Ascending aorta (tissue), 2 donors: ENCODE results near the gene TSPO2. TPM values are rescaled to one million over a fixed set of nuclear protein-coding genes. Genes with fewer than 3 reads are reported as not detected.

Experiments
- DNase-seq, 2 donors: peaks; one replicate each; pipeline ENCODE4 v3.0.0-alpha.2; 2019; ENCODE audit warnings: low spot score in 2 of 2
- H3K27ac ChIP-seq, 2 donors: fragments of 200-600 bp; sonication (generic); one replicate each; pipeline ENCODE4 v1.5.1; 2016 to 2017; ENCODE audit warnings: mild to moderate bottlenecking in 1 of 2
- H3K27me3 ChIP-seq: fragments of 200-600 bp; sonication (generic); one replicate; pipeline ENCODE4 v1.5.1; 2017
- H3K36me3 ChIP-seq, 2 donors: fragments of 200-600 bp; sonication (generic); one replicate each; pipeline ENCODE4 v1.5.1; 2016
- H3K4me1 ChIP-seq, 2 donors: fragments of 200-600 bp; sonication (generic); one replicate each; pipeline ENCODE4 v1.5.1; 2016 to 2017; ENCODE audit warnings: mild to moderate bottlenecking in 1 of 2
- H3K4me3 ChIP-seq, 2 donors: fragments of 200-600 bp; sonication (generic); one replicate each; pipeline ENCODE4 v1.5.1; 2016 to 2017; ENCODE audit warnings: mild to moderate bottlenecking in 1 of 2
- H3K9me3 ChIP-seq, 2 donors: fragments of 200-600 bp; sonication (generic); one replicate each; pipeline ENCODE4 v1.5.1; 2016
- CTCF ChIP-seq, 3 experiments: fragments of 200-600 bp in 2 of 3; fragments of 450-650 bp in 1 of 3; sonication (generic) in 2 of 3; IDR thresholded peaks; one replicate each; pipeline ENCODE4 v1.5.1; 2016 to 2019; ENCODE audit warnings: antibody characterized with exemption in 3 of 3, mild to moderate bottlenecking in 1 of 3, moderate library complexity in 1 of 3
- intact Hi-C: fragments of 100-400 bp; cut with DNase I; formaldehyde crosslinking; loops from one replicate; pipeline ENCODE4 v1.15.1; 2023
- total RNA-seq: library from RNA; depleted of rRNA; stranded (reverse); fragments of >200 nt; gene quantifications from one replicate; pipeline ENCODE4 v1.1.0, GENCODE V29; 2016

Gene TSPO2
- total RNA-seq, 1 donor from 2014 or later: not detected

DNA sequence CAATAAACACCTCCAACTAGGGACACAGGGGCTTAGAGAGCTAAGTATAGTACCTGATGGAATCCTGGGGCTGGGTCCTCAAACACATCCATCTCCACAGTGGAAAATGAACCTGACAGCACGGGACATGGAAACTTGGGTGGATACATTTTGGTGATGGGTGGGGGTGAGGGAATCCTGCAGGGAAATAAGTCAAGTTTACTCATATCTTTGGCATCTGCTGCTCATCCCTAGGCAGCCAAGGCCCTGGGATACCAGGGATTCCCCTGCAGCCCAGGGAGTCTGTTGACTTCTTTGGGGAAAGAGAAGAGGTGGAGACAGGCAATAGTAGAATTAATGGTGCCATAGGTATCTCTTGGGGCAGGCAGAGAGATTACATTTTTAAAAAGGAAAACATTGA lies 17.3 kb downstream of the TSPO2 start:
- intact Hi-C loops: no loop called here
- DNase-seq: no peak
- Histone ChIP-seq H3K27ac (no peak overlapping the region), H3K27me3 (no peaks in the 10 kb centered on the region), H3K9me3 (no peaks in the 10 kb centered on the region), H3K4me3 (no peak overlapping the region), H3K36me3 (peaks cover 8 to 16% of the 10 kb centered on the region in 2 donors), H3K4me1 (no peaks in the 10 kb centered on the region)
- no peak for TF ChIP-seq CTCF (IDR thresholded peaks at IDR 0.05)

DNA sequence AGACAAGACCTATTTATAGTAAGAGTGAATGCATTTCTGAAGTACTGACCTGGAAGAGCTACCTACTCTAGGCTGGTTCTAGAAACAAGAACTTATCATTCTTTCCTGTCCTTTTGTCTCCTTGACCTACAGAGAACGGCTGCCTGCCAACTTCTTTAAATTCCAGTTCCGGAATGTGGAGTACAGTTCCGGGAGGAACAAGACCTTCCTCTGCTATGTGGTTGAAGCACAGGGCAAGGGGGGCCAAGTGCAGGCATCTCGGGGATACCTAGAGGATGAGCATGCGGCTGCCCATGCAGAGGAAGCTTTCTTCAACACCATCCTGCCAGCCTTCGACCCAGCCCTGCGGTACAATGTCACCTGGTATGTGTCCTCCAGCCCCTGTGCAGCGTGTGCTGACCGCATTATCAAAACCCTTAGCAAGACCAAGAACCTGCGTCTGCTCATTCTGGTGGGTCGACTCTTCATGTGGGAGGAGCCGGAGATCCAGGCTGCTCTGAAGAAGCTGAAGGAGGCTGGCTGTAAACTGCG lies 19.0 kb downstream of the TSPO2 start:
- Histone ChIP-seq H3K4me1 (no peaks in the 10 kb centered on the region), H3K36me3 (peaks cover 8 to 24% of the 10 kb centered on the region in 2 donors), H3K4me3 (no peak overlapping the region), H3K27me3 (no peaks in the 10 kb centered on the region), H3K9me3 (no peaks in the 10 kb centered on the region), H3K27ac (no peak overlapping the region)
- no peak for DNase-seq
- no peak for TF ChIP-seq CTCF (IDR thresholded peaks at IDR 0.05)
- intact Hi-C loops: no loop called here

- Histone ChIP-seq H3K9me3 (no peaks in the 10 kb centered on the region), H3K27me3 (no peaks in the 10 kb centered on the region), H3K4me3 (no peak overlapping the region), H3K27ac (no peak overlapping the region), H3K4me1 (no peaks in the 10 kb centered on the region), H3K36me3 (peaks cover 8 to 24% of the 10 kb centered on the region in 2 donors)
- intact Hi-C loops: no loop called here
- no peak for TF ChIP-seq CTCF (IDR thresholded peaks at IDR 0.05)
- DNase-seq: no peak
These were observed 19.8 kb downstream of the TSPO2 start for GRCh38 chr6:41062056-41062455.

- Histone ChIP-seq H3K4me3 (no peak overlapping the region), H3K4me1 (no peaks in the 10 kb centered on the region), H3K36me3 (peaks cover 14 to 39% of the 10 kb centered on the region in 2 donors), H3K9me3 (no peaks in the 10 kb centered on the region), H3K27me3 (no peaks in the 10 kb centered on the region), H3K27ac (no peak overlapping the region)
- intact Hi-C loops: no loop called here
- DNase-seq: no peak
- no peak for TF ChIP-seq CTCF (IDR thresholded peaks at IDR 0.05)
These were observed 21.6 kb downstream of the TSPO2 start for GRCh38 chr6:41063884-41064285.

DNA sequence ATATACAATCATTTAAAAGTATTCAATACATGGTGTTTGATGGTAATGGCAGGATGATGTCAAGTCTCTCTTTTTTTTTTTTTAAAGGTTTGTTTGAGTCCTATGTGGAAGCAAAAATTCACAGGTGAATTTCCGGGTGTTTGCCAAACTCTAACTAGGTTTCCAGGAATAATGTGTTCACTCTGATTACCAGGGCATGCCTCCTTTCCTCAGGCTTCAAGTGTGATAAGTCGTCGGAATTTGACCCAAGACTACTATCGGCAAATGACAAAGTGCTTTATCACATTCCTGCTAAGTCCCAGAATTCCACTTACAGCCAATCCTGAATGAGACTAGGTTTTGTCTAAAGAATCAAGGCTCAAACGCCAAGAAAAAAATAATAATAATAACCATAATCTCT lies 22.6 kb downstream of the TSPO2 start:
- Histone ChIP-seq H3K27me3 (no peaks in the 10 kb centered on the region), H3K27ac (no peak overlapping the region), H3K36me3 (peaks cover 14 to 45% of the 10 kb centered on the region in 2 donors), H3K9me3 (no peaks in the 10 kb centered on the region), H3K4me3 (no peak overlapping the region), H3K4me1 (no peaks in the 10 kb centered on the region)
- intact Hi-C loops: no loop called here
- no peak for DNase-seq
- TF ChIP-seq CTCF (IDR thresholded peaks at IDR 0.05): no peak

DNA sequence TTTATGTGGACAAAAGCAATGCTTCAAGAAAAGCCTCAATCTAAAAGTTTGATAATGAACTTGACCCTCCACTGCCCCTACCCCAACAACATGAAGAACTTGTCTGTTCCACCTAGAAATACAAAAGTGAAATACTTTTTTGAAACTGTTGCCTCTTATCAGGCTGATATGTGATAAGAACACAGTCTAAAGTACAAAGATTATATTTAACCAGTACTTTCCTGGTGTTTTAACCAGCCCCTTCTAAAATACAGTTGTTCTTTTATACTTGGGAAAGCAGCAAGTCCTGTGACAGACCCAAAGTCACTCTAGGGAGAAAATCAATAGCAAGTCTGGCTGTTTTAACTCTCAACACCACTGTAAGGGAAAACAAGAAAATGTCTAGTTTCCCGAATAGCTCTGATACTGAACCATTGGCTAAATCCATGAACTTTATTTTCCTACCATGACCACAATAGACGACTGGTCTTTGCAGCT lies 23.3 kb downstream of the TSPO2 start:
- H3K4me1 ChIP-seq: peaks cover under 1 to 2% of the 10 kb centered on the region in 2 donors
- H3K4me3 ChIP-seq: no peak overlapping the region
- no peak overlapping the region for H3K27ac ChIP-seq
- no peak for TF ChIP-seq CTCF (IDR thresholded peaks at IDR 0.05)
- intact Hi-C loops: loop anchor here (2.0 kb wide), 2 partner anchors 37 to 59 kb away; no protein-coding TSS in a partner anchor
- peaks cover 14 to 45% of the 10 kb centered on the region in 2 donors for H3K36me3 ChIP-seq
- H3K27me3 ChIP-seq: no peaks in the 10 kb centered on the region
- no peaks in the 10 kb centered on the region for H3K9me3 ChIP-seq
- no peak for DNase-seq
